GM19397 (cell line): ENCODE measurements around the gene BHLHE23.

Experiments
- ATAC-seq: cut with Tn5 transposase; IDR thresholded peaks from one replicate; pipeline ENCODE4 v1.9.1; 2021; ENCODE audit warnings: mild to moderate bottlenecking, moderate library complexity; ENCODE audit not compliant: unreplicated experiment

The BHLHE23 gene

GRCh38 chr20:63026582-63027165 is 19.9 kb upstream of the BHLHE23 start:
- no peak for ATAC-seq

- ATAC-seq, result no peak
These were observed 19.0 kb upstream of the BHLHE23 start for GRCh38 chr20:63025534-63026331.

GRCh38 chr20:63024573-63025392 is 18.0 kb upstream of the BHLHE23 start:
- no peak for ATAC-seq

- ATAC-seq, result no peak
These were observed 17.3 kb upstream of the BHLHE23 start for GRCh38 chr20:63023936-63024571.

- ATAC-seq, result no peak
These were observed 16.5 kb upstream of the BHLHE23 start for GRCh38 chr20:63023071-63023935.

- no peak for ATAC-seq
These were observed 15.7 kb upstream of the BHLHE23 start for GRCh38 chr20:63022501-63022900.

GRCh38 chr20:63021356-63022321 is 14.9 kb upstream of the BHLHE23 start:
- ATAC-seq, result no peak

GRCh38 chr20:63020681-63021080 is 13.9 kb upstream of the BHLHE23 start:
- ATAC-seq, result no peak

GRCh38 chr20:63017826-63018411 is 11.2 kb upstream of the BHLHE23 start:
- no peak for ATAC-seq

GRCh38 chr20:63017076-63017825 is 10.5 kb upstream of the BHLHE23 start:
- ATAC-seq, result no peak

- no peak for ATAC-seq
These were observed 9.8 kb upstream of the BHLHE23 start for GRCh38 chr20:63016514-63017075.

- no peak for ATAC-seq
These were observed 9.0 kb upstream of the BHLHE23 start for GRCh38 chr20:63015662-63016361.

GRCh38 chr20:63015147-63015661 is 8.4 kb upstream of the BHLHE23 start:
- no peak for ATAC-seq

- ATAC-seq, result no peak
These were observed 7.9 kb upstream of the BHLHE23 start for GRCh38 chr20:63014710-63015109.

GRCh38 chr20:63014287-63014686 is 7.5 kb upstream of the BHLHE23 start:
- ATAC-seq, result no peak

GRCh38 chr20:63013207-63013606 is 6.4 kb upstream of the BHLHE23 start:
- no peak for ATAC-seq

GRCh38 chr20:63011798-63012197 is 5.0 kb upstream of the BHLHE23 start:
- ATAC-seq, result no peak
